ENCODE data around the gene TNS3. TPM values are rescaled to one million over a fixed set of nuclear protein-coding genes. Genes with fewer than 3 reads are reported as not detected.

TNS3 gene
- total RNA-seq (45.1 and 59.8 TPM in 2 replicates), polyA plus RNA-seq (10.4 and 11.3 TPM in 2 replicates), polyA minus RNA-seq (40.9 and 45.5 TPM in 2 replicates), Bru-seq, nascent RNA (percentile 63 among the genes with signal in this experiment), BruChase-seq, experiment 1, labeled RNA remaining after a 6-hour chase (percentile 65 among the genes with signal in this experiment), BruChase-seq, experiment 2, labeled RNA remaining after a 2-hour chase (percentile 67 among the genes with signal in this experiment)
- polyA plus RNA-seq (2011; cell fraction: cytosol; rRNA removed), result 11.4 and 11.8 TPM in 2 replicates
- 19.4 and 26.6 TPM in 2 replicates for polyA plus RNA-seq (2011; cell fraction: nucleus; rRNA removed)
- 17.2 and 32.2 TPM in 2 replicates for polyA plus RNA-seq (2012)
- 8.7 TPM for polyA minus RNA-seq (2011; cell fraction: cytosol; rRNA and poly(A)+ RNA removed)
- polyA minus RNA-seq (2011; cell fraction: nucleus; rRNA and poly(A)+ RNA removed), result 26.9 and 29.9 TPM in 2 replicates
- long read RNA-seq, full-length matches to known transcripts, result 1 of 34 reads
- long read RNA-seq, partial matches to known transcripts, result 11 of 34 reads
- long read RNA-seq, other reads (novel, unspliced or antisense), result 22 of 34 reads

GRCh38 chr7:47581804-47582763, at the start of gene TNS3:
TSS of gene TNS3 (minus strand) at chr7:47582111. CDS start at chr7:47439636, 142,475 bp downstream.
- Histone ChIP-seq H3K79me2 (ENCODE audit: control insufficient read depth, insufficient read depth, low read length) (no peaks in the 10 kb centered on the region), H3K9me3 (replicated peaks; ENCODE audit: control insufficient read depth, insufficient read depth, low read length) (no peaks in the 10 kb centered on the region), H3K9ac (replicated peaks; ENCODE audit: extremely low read depth, insufficient read depth, low read length) (peak within 1 kb of the TSS; percentile 66), H2AFZ (ENCODE audit: low read depth, low read length) (peak within 1 kb of the TSS; percentile 87), H3K9me1 (replicated peaks; ENCODE audit: control insufficient read depth, extremely low read depth, insufficient read depth, low read length) (no peaks in the 10 kb centered on the region), H3K27me3 (ENCODE audit: control insufficient read depth in 2 of 2, insufficient read depth in 2 of 2, low read length in 2 of 2) (peaks cover 6 to 8% of the 10 kb centered on the region in 2 experiments), H3K4me2 (ENCODE audit: insufficient read depth, low read length) (peak within 1 kb of the TSS; percentile 67), H4K20me1 (replicated peaks; ENCODE audit: control insufficient read depth, extremely low read depth, insufficient read depth, low read length) (no peaks in the 10 kb centered on the region), H3K4me1 (ENCODE audit: control insufficient read depth, extremely low read depth, insufficient read depth, low read length) (peaks cover 18% of the 10 kb centered on the region), H3K4me3 (replicated peaks in 1 of 3; ENCODE audit: insufficient read depth in 1 of 3, low read depth in 1 of 3, low read length in 3 of 3) (peak within 1 kb of the TSS; percentile 56 to 74 (median 69)), H3K27ac (ENCODE audit: insufficient read depth, low read depth, low read length) (no peak within 1 kb of the TSS), H3K36me3 (ENCODE audit: control insufficient read depth in 2 of 2, extremely low read depth in 1 of 2, insufficient read depth in 2 of 2, low read length in 2 of 2) (no peaks in the 10 kb centered on the region)
- BruUV-seq (replicated peaks), result no TSS peak
- FAIRE-seq (no peak), DNase-seq (ENCODE audit: low read depth, low spot score) (no peak)
- TF ChIP-seq GATA2 (IDR thresholded peaks at IDR 0.05; ENCODE audit: insufficient read depth, insufficient read length, low read depth, low read length) (no peak), EZH2 (IDR thresholded peaks at IDR 0.05; ENCODE audit: borderline replicate concordance, low read depth, low read length, severe bottlenecking) (peak; percentile 30), MYC (IDR thresholded peaks at IDR 0.05; ENCODE audit: low read depth, low read length) (no peak), JUN (IDR thresholded peaks at IDR 0.05; ENCODE audit: borderline replicate concordance, insufficient read depth, insufficient read length, low read depth) (no peak), POLR2A (IDR thresholded peaks at IDR 0.05; ENCODE audit: low read depth, low read length) (no peak), FOS (IDR thresholded peaks at IDR 0.05; ENCODE audit: borderline replicate concordance, insufficient read depth, low read length) (no peak), CTCF (IDR thresholded peaks at IDR 0.05; ENCODE audit: extremely low read depth in 1 of 2, insufficient read depth in 1 of 2, low read depth in 1 of 2, low read length in 2 of 2) (peak; percentile 7 to 17), MAX (IDR thresholded peaks at IDR 0.05; ENCODE audit: insufficient read depth, insufficient read length) (no peak), POLR2AphosphoS5 (IDR thresholded peaks at IDR 0.05; ENCODE audit: insufficient read depth, low read depth, low read length) (no peak)
- ChIA-PET CTCF (interaction anchor here (0.6 to 1.8 kb wide), 8 partner anchors 9 to 316 kb away, joined by 3 to 11 read pairs (median 4); no protein-coding TSS in a partner anchor), POLR2A (no interaction called here)
- intact Hi-C loops (cut with micrococcal nuclease) (loop anchor here (2.0 to 10.0 kb wide), 5 partner anchors 99 to 317 kb away; no protein-coding TSS in a partner anchor), dilution Hi-C loops (cut with MboI; ENCODE audit: extremely low pct_ligation_motif_present, low sequenced_read_pairs) (no loop called here)

All from endothelial cell of umbilical vein (primary cell).